ENCODE measurements around the gene SIGLEC11. TPM values are rescaled to one million over a fixed set of nuclear protein-coding genes. Genes with fewer than 3 reads are reported as not detected.

The SIGLEC11 gene
- total and polyA plus RNA-seq, 2 of the 13 experiments (the other 11 are each of a cell fraction or from before 2014, with no cell fraction given), result not detected

DNA sequence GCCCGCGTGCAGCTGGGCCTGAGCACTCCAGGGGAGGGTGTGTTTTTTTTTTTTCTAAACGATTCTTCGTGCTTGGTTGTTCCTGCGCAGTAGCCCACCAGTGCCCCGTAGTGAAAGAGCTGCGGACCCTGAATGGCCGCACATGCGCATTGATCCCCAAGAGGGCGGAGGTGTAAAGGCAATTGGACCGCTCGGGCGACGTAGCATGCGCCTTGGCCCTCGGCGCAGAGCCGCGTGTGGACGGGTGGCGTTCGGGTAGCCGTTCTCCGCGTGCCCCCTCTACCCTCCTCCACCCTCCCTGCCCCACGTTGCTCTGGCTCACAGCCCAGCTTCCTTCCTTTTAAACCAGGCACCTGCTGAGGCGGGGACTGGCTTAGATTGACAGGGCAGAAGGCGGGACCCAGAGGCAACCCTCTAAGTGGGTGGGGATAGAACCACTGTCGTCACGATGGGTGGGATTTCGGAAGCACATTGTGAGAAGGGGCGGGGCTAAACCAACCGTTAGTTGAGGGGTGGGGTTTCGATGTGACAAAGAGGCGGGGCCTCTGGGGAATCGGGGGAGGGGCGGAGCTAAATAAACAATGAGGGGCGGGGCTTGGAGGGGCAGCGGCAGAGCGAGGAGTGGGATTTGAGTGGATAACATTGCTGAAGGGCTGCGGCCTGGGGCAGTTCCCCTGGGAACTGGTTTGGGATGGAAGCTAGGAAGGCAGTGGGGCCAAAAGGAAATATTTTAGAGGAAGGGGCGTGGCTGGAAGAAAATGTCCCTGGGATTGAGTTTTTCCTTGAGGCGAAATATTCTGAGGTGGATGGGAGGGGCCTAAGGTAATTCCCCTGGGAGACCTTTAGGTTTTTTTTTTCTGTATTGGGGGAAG lies 31.1 kb downstream of the SIGLEC11 start (continued):
- TF ChIP-seq CBFB (CRISPR knock-in tag; IDR thresholded peaks at IDR 0.05) (no peak), BRF2 (CRISPR knock-in tag; IDR thresholded peaks at IDR 0.05) (0 out of 2 replicates have a peak, but pooled peaks have one; percentile 50), MEIS1 (CRISPR knock-in tag; IDR thresholded peaks at IDR 0.05; ENCODE audit: borderline replicate concordance) (peak; percentile 34; the same call in 1 of the 2 replicates), FLYWCH1 (CRISPR knock-in tag; IDR thresholded peaks at IDR 0.05) (0 out of 2 replicates have a peak, but pooled peaks have one; percentile 67), KDM6A (CRISPR knock-in tag; IDR thresholded peaks at IDR 0.05; ENCODE audit: low read depth) (0 out of 2 replicates have a peak, but pooled peaks have one; percentile 8), ZNF138 (CRISPR knock-in tag; IDR thresholded peaks at IDR 0.05; ENCODE audit: low read depth) (no peak; the same call in 1 of the 2 replicates), ZEB1 (IDR thresholded peaks at IDR 0.05; ENCODE audit: insufficient replicate concordance, low read depth) (no peak), JUND (CRISPR knock-in tag; IDR thresholded peaks at IDR 0.05) (0 out of 2 replicates have a peak, but pooled peaks have one; percentile 51), UBTF (CRISPR knock-in tag; IDR thresholded peaks at IDR 0.05) (0 out of 2 replicates have a peak, but pooled peaks have one; percentile 42), WIZ (CRISPR knock-in tag; IDR thresholded peaks at IDR 0.05) (peak; percentile 54; the same call in 1 of the 2 replicates), CCDC6 (CRISPR knock-in tag; IDR thresholded peaks at IDR 0.05) (0 out of 2 replicates have a peak, but pooled peaks have one; percentile 87)
- TF ChIP-seq, protein P1, sequence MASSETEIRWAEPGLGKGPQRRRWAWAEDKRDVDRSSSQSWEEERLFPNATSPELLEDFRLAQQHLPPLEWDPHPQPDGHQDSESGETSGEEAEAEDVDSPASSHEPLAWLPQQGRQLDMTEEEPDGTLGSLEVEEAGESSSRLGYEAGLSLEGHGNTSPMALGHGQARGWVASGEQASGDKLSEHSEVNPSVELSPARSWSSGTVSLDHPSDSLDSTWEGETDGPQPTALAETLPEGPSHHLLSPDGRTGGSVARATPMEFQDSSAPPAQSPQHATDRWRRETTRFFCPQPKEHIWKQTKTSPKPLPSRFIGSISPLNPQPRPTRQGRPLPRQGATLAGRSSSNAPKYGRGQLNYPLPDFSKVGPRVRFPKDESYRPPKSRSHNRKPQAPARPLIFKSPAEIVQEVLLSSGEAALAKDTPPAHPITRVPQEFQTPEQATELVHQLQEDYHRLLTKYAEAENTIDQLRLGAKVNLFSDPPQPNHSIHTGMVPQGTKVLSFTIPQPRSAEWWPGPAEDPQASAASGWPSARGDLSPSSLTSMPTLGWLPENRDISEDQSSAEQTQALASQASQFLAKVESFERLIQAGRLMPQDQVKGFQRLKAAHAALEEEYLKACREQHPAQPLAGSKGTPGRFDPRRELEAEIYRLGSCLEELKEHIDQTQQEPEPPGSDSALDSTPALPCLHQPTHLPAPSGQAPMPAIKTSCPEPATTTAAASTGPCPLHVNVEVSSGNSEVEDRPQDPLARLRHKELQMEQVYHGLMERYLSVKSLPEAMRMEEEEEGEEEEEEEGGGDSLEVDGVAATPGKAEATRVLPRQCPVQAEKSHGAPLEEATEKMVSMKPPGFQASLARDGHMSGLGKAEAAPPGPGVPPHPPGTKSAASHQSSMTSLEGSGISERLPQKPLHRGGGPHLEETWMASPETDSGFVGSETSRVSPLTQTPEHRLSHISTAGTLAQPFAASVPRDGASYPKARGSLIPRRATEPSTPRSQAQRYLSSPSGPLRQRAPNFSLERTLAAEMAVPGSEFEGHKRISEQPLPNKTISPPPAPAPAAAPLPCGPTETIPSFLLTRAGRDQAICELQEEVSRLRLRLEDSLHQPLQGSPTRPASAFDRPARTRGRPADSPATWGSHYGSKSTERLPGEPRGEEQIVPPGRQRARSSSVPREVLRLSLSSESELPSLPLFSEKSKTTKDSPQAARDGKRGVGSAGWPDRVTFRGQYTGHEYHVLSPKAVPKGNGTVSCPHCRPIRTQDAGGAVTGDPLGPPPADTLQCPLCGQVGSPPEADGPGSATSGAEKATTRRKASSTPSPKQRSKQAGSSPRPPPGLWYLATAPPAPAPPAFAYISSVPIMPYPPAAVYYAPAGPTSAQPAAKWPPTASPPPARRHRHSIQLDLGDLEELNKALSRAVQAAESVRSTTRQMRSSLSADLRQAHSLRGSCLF (CRISPR knock-in tag; IDR thresholded peaks at IDR 0.05; ENCODE audit: borderline replicate concordance), result no peak
- TF ChIP-seq, protein P2, sequence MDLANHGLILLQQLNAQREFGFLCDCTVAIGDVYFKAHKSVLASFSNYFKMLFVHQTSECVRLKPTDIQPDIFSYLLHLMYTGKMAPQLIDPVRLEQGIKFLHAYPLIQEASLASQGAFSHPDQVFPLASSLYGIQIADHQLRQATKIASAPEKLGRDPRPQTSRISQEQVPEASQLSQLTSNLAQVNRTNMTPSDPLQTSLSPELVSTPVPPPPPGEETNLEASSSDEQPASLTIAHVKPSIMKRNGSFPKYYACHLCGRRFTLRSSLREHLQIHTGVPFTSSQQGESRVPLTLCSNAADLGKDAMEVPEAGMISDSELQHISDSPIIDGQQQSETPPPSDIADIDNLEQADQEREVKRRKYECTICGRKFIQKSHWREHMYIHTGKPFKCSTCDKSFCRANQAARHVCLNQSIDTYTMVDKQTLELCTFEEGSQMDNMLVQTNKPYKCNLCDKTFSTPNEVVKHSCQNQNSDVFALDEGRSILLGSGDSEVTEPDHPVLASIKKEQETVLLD (CRISPR knock-in tag; IDR thresholded peaks at IDR 0.05; ENCODE audit: low read depth), result 0 out of 2 replicates have a peak, but pooled peaks have one; percentile 10
- TF ChIP-seq, protein P3, sequence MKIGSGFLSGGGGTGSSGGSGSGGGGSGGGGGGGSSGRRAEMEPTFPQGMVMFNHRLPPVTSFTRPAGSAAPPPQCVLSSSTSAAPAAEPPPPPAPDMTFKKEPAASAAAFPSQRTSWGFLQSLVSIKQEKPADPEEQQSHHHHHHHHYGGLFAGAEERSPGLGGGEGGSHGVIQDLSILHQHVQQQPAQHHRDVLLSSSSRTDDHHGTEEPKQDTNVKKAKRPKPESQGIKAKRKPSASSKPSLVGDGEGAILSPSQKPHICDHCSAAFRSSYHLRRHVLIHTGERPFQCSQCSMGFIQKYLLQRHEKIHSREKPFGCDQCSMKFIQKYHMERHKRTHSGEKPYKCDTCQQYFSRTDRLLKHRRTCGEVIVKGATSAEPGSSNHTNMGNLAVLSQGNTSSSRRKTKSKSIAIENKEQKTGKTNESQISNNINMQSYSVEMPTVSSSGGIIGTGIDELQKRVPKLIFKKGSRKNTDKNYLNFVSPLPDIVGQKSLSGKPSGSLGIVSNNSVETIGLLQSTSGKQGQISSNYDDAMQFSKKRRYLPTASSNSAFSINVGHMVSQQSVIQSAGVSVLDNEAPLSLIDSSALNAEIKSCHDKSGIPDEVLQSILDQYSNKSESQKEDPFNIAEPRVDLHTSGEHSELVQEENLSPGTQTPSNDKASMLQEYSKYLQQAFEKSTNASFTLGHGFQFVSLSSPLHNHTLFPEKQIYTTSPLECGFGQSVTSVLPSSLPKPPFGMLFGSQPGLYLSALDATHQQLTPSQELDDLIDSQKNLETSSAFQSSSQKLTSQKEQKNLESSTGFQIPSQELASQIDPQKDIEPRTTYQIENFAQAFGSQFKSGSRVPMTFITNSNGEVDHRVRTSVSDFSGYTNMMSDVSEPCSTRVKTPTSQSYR (CRISPR knock-in tag; IDR thresholded peaks at IDR 0.05; ENCODE audit: borderline replicate concordance), result no peak
